OCI-LY7 (cell line): ENCODE data around the gene RXRA. TPM values are rescaled to one million over a fixed set of nuclear protein-coding genes. Genes with fewer than 3 reads are reported as not detected.

ENCODE experiments used
- BruUV-seq: library from RNA; stranded (reverse); fragments of 400-500 nt; replicated peaks from 2 replicates; lab custom pipeline; 2021; lab: Mats Ljungman, UMichigan
- CTCF ChIA-PET: fragments of 300-600 bp; sonication (Branson Sonifier 250); formaldehyde crosslinking; loops from one replicate; lab custom pipeline; 2022; ENCODE audit warnings: antibody characterized with exemption; ENCODE audit not compliant: unreplicated experiment; lab: Charles Lee
- POLR2A ChIA-PET: fragments of 300-600 bp; sonication (Branson Sonifier 250); formaldehyde crosslinking; loops from one replicate; lab custom pipeline; 2022; ENCODE audit warnings: antibody characterized with exemption; lab: Charles Lee
- DNase-seq: peaks from one replicate; pipeline ENCODE4 v3.0.0-alpha.2; 2015; ENCODE audit warnings: low spot score
- H2AFZ ChIP-seq: fragments of 200-600 bp; sonication (generic), shearing (Covaris generic); 2 replicates; pipeline ENCODE4 v1.6.1; 2014; ENCODE audit warnings: mild to moderate bottlenecking, antibody characterized with exemption, low read length, moderate library complexity
- H3K27ac ChIP-seq: fragments of 200-600 bp; sonication (generic); 2 replicates; pipeline ENCODE4 v1.5.1; 2014; ENCODE audit warnings: mixed run types, low read depth, mild to moderate bottlenecking, moderate library complexity, low read length, inconsistent platforms; ENCODE audit not compliant: poor library complexity, severe bottlenecking
- H3K36me3 ChIP-seq: fragments of 200-600 bp; sonication (generic); 2 replicates; pipeline ENCODE4 v1.6.1; 2014; ENCODE audit warnings: mild to moderate bottlenecking, antibody characterized with exemption, low read length, moderate library complexity, mixed read lengths; ENCODE audit not compliant: insufficient read depth
- H3K4me1 ChIP-seq: fragments of 200-600 bp; sonication (generic); 2 replicates; pipeline ENCODE4 v1.5.1; 2014; ENCODE audit warnings: mild to moderate bottlenecking, low read length; ENCODE audit not compliant: insufficient read depth, poor library complexity, severe bottlenecking
- H3K4me2 ChIP-seq: fragments of 200-600 bp; sonication (generic); 2 replicates; pipeline ENCODE4 v1.6.1; 2014; ENCODE audit warnings: mild to moderate bottlenecking, low read length
- H3K4me3 ChIP-seq: fragments of 200-600 bp; sonication (generic); 2 replicates; pipeline ENCODE4 v1.5.1; 2014; ENCODE audit warnings: mild to moderate bottlenecking, low read depth, low read length; ENCODE audit not compliant: poor library complexity, severe bottlenecking
- H3K79me2 ChIP-seq: fragments of 200-600 bp; sonication (generic); 2 replicates; pipeline ENCODE4 v1.6.1; 2016; ENCODE audit warnings: low read depth, mild to moderate bottlenecking, low read length, moderate library complexity, mixed read lengths; ENCODE audit not compliant: insufficient read depth
- H3K9me2 ChIP-seq: fragments of 200-600 bp; sonication (generic); 2 replicates; pipeline ENCODE4 v1.6.1; 2016; ENCODE audit warnings: mild to moderate bottlenecking, low read length, mixed read lengths; ENCODE audit not compliant: insufficient read depth
- H3K9me3 ChIP-seq: fragments of 200-600 bp; sonication (generic); 2 replicates; pipeline ENCODE4 v1.6.1; 2014; ENCODE audit warnings: mild to moderate bottlenecking, mixed run types, low read length, mixed read lengths
- H4K20me1 ChIP-seq: fragments of 200-600 bp; sonication (generic); 2 replicates; pipeline ENCODE4 v1.6.1; 2014; ENCODE audit warnings: mild to moderate bottlenecking, antibody characterized with exemption, low read length, moderate library complexity, mixed read lengths; ENCODE audit not compliant: insufficient read depth
- EZH2phosphoT487 ChIP-seq: fragments of 200-600 bp; sonication (generic); IDR thresholded peaks from 2 replicates; pipeline ENCODE4 v1.6.1; 2018; ENCODE audit warnings: low read depth, borderline replicate concordance, mild to moderate bottlenecking, mixed run types, antibody characterized with exemption, low read length, moderate library complexity, mixed read lengths
- intact Hi-C: fragments of 100-400 bp; cut with micrococcal nuclease; formaldehyde crosslinking; loops from one replicate; pipeline ENCODE4 v1.10.0; 2022; ENCODE audit not compliant: unreplicated experiment
- total RNA-seq, 2 experiments: library from RNA; depleted of rRNA in 1 of 2; stranded (reverse); fragments of >200 nt in 1 of 2; shearing (Covaris generic) in 1 of 2; gene quantifications; 2 replicates each; pipeline ENCODE4 v1.2.3, GENCODE V29; 2014 to 2022
- TF ChIP-seq, protein P1 (sequence below): fragments of 200-600 bp; sonication (generic); conservative IDR thresholded peaks from 2 replicates; pipeline ENCODE4 v1.5.1; 2014; ENCODE audit warnings: mild to moderate bottlenecking, antibody characterized with exemption, low read length, moderate library complexity, mixed read lengths

RXRA gene
- total RNA-seq, 2 experiments from 2014 or later = 0.25 to 0.40 TPM

DNA sequence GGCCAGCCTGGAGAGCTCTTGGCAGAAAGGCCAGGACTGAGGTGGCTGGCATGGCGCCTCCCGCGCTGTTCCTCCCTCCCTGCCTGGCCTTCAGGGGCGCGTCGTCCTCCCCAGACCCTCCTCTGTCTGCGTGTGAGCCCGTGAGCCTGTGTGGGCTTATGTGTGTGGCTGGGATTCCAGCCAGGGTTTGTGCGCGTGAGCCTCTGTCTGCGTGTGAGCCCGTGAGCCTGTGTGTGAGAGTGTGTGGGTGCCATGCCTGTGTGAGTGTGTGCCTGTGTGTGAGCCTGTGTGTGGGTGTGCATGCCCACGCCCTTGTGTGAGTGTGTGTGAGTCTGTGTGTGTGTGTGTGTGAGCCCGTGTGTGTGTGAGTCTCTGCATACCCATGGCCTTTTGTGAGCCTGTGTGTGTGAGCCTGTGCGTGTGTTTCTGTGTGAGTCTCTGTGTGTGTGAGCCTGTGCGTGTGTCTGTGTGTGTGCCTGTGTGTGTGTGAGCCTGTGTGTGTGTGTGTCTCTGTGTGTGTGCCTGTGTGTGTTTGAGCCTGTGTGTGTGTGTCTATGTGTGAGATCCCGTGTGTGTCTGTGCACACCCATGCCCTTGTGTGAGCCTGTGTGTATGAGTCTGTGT is 13.0 kb downstream of the RXRA start:
- Histone ChIP-seq H3K27ac (no peak overlapping the region), H3K4me2 (no peak overlapping the region), H3K79me2 (no peaks in the 10 kb centered on the region), H3K4me3 (no peak overlapping the region), H3K36me3 (no peaks in the 10 kb centered on the region), H3K9me2 (no peaks in the 10 kb centered on the region), H3K9me3 (no peaks in the 10 kb centered on the region), H3K4me1 (no peaks in the 10 kb centered on the region), H4K20me1 (no peaks in the 10 kb centered on the region), H2AFZ (no peak overlapping the region)
- intact Hi-C loops = no loop called here
- DNase-seq = no peak
- ChIA-PET POLR2A (no interaction called here), CTCF (no interaction called here)
- TF ChIP-seq EZH2phosphoT487 = no peak
- TF ChIP-seq, protein P1, sequence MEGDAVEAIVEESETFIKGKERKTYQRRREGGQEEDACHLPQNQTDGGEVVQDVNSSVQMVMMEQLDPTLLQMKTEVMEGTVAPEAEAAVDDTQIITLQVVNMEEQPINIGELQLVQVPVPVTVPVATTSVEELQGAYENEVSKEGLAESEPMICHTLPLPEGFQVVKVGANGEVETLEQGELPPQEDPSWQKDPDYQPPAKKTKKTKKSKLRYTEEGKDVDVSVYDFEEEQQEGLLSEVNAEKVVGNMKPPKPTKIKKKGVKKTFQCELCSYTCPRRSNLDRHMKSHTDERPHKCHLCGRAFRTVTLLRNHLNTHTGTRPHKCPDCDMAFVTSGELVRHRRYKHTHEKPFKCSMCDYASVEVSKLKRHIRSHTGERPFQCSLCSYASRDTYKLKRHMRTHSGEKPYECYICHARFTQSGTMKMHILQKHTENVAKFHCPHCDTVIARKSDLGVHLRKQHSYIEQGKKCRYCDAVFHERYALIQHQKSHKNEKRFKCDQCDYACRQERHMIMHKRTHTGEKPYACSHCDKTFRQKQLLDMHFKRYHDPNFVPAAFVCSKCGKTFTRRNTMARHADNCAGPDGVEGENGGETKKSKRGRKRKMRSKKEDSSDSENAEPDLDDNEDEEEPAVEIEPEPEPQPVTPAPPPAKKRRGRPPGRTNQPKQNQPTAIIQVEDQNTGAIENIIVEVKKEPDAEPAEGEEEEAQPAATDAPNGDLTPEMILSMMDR = no peak
- no TSS peak for BruUV-seq

DNA sequence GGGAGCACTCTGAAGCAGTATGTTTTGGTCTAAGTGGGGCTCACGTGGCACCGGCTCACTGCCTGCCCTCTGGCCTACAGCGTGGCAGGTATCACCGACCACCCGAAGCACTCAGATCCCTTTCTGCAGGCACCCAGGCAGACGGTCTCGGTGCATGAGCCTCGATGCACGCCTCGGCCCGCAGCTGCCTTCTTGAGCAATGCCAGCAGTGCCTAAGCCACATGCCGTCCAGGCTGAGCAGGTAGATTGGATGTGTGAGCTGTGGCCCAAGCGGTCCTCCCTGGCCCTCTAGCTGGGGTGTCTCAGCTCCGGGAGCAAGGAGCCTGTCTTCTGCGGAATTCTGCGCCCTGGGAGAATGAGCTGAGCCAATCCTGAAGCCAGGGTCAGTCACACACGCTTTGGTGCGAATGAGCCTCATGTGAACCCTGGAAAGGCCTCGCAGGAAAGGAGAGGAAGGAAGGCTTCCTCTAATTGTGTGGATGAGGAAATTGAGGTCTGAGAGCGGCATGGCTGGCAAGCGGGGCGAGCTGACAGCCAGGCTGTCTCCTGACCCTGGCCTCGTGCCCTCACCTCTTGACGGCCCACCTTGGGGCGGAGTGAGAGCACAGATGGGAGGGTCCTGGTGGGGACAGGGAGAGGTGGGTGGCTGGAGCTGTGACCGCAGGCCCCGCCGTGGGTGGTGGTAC is 14.4 kb downstream of the RXRA start:
- ChIA-PET POLR2A (no interaction called here), CTCF (no interaction called here)
- Histone ChIP-seq H3K9me2 (no peaks in the 10 kb centered on the region), H4K20me1 (no peaks in the 10 kb centered on the region), H3K4me3 (no peak overlapping the region), H3K27ac (no peak overlapping the region), H3K9me3 (no peaks in the 10 kb centered on the region), H3K4me2 (no peak overlapping the region), H3K36me3 (no peaks in the 10 kb centered on the region), H3K79me2 (no peaks in the 10 kb centered on the region), H3K4me1 (no peaks in the 10 kb centered on the region), H2AFZ (no peak overlapping the region)
- no peak for DNase-seq
- no peak for TF ChIP-seq EZH2phosphoT487
- TF ChIP-seq, protein P1 = no peak
- no TSS peak for BruUV-seq
- intact Hi-C loops = no loop called here

DNA sequence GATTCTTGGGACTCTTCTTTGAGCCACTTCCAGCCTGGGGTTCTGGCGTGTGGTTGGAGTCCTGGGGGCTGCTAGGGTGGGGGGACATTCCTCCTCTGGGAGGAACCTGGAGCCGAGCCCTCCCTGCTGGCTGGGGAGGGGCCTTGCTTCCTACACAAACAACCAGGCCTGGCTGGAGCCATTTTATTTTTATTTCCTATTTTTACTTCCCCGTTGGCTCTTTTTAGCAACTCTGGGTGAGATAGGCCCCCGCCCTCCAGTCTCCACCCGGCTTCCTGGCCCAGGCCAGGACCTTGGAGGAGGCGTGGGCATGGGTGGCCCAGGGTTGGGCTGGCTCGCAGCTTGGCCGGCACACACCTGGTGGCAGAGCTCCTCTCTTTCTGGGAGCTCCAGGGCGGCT is 15.1 kb downstream of the RXRA start:
- intact Hi-C loops = no loop called here
- DNase-seq = no peak
- CTCF ChIA-PET = no interaction called here

More for the DNA sequence above, 15.1 kb downstream of the RXRA start:
- H3K4me2 ChIP-seq = no peak overlapping the region
- H3K4me3 ChIP-seq = no peak overlapping the region
- no TSS peak for BruUV-seq
- no peaks in the 10 kb centered on the region for H3K9me3 ChIP-seq
- POLR2A ChIA-PET = no interaction called here
- no peaks in the 10 kb centered on the region for H3K36me3 ChIP-seq
- no peak overlapping the region for H3K27ac ChIP-seq
- H3K9me2 ChIP-seq = no peaks in the 10 kb centered on the region
- TF ChIP-seq, protein P1 = no peak
- no peak for TF ChIP-seq EZH2phosphoT487
- H2AFZ ChIP-seq = no peak overlapping the region
- no peaks in the 10 kb centered on the region for H4K20me1 ChIP-seq
- H3K4me1 ChIP-seq = no peaks in the 10 kb centered on the region
- H3K79me2 ChIP-seq = no peaks in the 10 kb centered on the region
